ENCODE measurements around the gene MCM3.
A peak's percentile ranks its signal among the peaks of the same experiment; 100 is the strongest.

The MCM3 gene

DNA sequence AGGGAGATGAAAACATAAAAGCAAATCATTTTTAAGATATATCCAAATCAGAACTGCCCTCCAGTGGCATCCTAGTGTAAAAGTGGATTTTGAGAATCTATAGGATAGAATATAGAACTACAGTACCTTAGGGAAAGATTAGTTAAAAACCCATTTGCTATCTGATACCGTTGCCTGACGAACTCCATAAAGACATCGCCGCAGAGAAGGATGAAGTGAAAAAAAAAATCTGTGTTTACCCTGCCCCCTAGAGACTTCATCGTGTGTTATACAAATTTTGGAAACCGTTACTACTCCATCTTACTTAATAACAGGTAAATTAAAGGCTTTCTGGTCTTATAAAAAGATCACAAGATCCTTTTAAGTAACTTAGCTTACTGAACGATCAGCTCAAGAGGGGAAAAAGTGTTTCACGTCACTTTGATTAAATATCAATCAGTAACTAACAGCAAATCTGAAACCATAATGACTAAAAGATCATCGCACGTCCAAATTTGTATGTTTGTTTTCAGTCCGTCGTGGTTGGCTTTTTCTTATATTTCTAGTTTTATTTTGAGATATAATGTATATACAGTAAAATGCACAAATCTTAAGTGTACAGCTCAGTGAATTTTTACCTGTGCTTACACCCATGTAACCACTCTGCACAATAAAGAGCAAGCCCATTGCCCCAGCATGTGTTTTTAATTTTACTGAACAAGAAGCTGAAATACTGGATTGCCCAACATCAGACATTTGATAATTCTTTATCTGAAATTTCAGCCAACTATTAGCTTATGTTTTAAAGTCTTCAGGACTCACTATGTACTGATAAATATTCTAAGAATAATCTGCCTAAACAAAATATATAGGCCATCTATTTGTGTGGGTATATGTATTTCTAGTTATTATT lies 881 bp upstream of the MCM3 start:
- Histone ChIP-seq H3K27ac (ENCODE audit: low read depth, low read length) (no peak overlapping the region), H3K36me3 (ENCODE audit: control insufficient read depth in 5 of 5, insufficient read depth in 5 of 5, low read length in 5 of 5) (peaks cover 13 to 23% (median 22%) of the 10 kb centered on the region in 5 donors), H3K4me3 (ENCODE audit: low read depth in 1 of 5, low read length in 5 of 5) (peak overlapping the region; percentile 81 to 93 (median 88)), H3K9me3 (ENCODE audit: control insufficient read depth in 5 of 5, low read length in 5 of 5) (no peaks in the 10 kb centered on the region), H3K4me1 (ENCODE audit: control insufficient read depth in 5 of 5, insufficient read depth in 5 of 5, low read length in 5 of 5) (peaks cover 5 to 21% (median 19%) of the 10 kb centered on the region in 5 donors), H3K9ac (ENCODE audit: low read length in 5 of 5) (peak overlapping the region in 3 of 5 donors; percentile 44 to 54 (median 44)), H3K27me3 (ENCODE audit: control insufficient read depth in 5 of 5, insufficient read depth in 4 of 5, low read length in 5 of 5) (no peaks in the 10 kb centered on the region)

DNA sequence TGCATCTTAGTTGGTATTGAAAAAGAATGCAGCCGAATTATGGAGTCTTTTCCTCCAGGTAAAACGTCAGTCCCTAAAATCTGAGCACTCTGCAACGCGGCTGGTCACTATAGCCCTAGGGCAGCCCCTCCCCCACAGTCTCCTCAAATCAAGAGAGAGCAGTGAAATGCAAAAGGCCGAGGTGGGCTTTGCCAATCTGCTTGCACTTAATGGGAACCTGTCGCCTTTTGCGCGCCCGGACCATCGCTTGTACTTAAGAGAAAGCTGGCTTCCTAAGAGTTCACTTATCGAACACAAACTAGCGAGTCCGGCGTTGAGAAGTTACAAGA lies 447 bp downstream of the MCM3 start:
- H3K4me3 ChIP-seq (ENCODE audit: low read depth in 1 of 5, low read length in 5 of 5): peak overlapping the region; percentile 81 to 93 (median 88)
- peaks cover 5 to 21% (median 19%) of the 10 kb centered on the region in 5 donors for H3K4me1 ChIP-seq (ENCODE audit: control insufficient read depth in 5 of 5, insufficient read depth in 5 of 5, low read length in 5 of 5)
- peak overlapping the region in 4 of 5 donors; percentile 77 to 88 (median 83) for H3K9ac ChIP-seq (ENCODE audit: low read length in 5 of 5)
- no peaks in the 10 kb centered on the region for H3K9me3 ChIP-seq (ENCODE audit: control insufficient read depth in 5 of 5, low read length in 5 of 5)
- peak overlapping the region; percentile 44 for H3K27ac ChIP-seq (ENCODE audit: low read depth, low read length)
- peaks cover 24 to 35% (median 32%) of the 10 kb centered on the region in 5 donors for H3K36me3 ChIP-seq (ENCODE audit: control insufficient read depth in 5 of 5, insufficient read depth in 5 of 5, low read length in 5 of 5)
- H3K27me3 ChIP-seq (ENCODE audit: control insufficient read depth in 5 of 5, insufficient read depth in 4 of 5, low read length in 5 of 5): no peaks in the 10 kb centered on the region

DNA sequence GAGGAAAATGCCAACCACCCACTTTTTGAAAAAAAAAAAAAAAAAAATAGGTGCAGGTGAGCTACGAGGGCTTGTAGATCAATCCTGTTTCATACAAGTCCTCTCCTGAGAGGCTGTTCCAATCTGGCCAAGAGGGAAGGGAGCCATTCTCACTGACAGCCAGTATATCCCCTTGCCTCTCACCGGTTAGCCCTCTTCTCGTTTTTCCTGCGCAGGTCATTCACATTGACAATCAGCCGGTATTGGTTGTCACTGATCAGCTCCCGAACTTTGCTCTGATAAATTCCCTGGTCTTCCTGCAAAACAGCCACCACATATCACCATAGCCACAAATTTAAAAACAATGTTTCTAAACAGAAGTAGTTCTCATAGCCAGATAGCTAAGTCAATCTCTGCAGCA lies 1.4 kb downstream of the MCM3 start:
- H3K9ac ChIP-seq (ENCODE audit: low read length in 5 of 5): no peak overlapping the region
- no peaks in the 10 kb centered on the region for H3K27me3 ChIP-seq (ENCODE audit: control insufficient read depth in 5 of 5, insufficient read depth in 4 of 5, low read length in 5 of 5)
- H3K9me3 ChIP-seq (ENCODE audit: control insufficient read depth in 5 of 5, low read length in 5 of 5): no peaks in the 10 kb centered on the region
- peaks cover 5 to 21% (median 19%) of the 10 kb centered on the region in 5 donors for H3K4me1 ChIP-seq (ENCODE audit: control insufficient read depth in 5 of 5, insufficient read depth in 5 of 5, low read length in 5 of 5)
- peaks cover 33 to 45% (median 40%) of the 10 kb centered on the region in 5 donors for H3K36me3 ChIP-seq (ENCODE audit: control insufficient read depth in 5 of 5, insufficient read depth in 5 of 5, low read length in 5 of 5)
- H3K27ac ChIP-seq (ENCODE audit: low read depth, low read length): no peak overlapping the region
- H3K4me3 ChIP-seq (ENCODE audit: low read depth in 1 of 5, low read length in 5 of 5): no peak overlapping the region

DNA sequence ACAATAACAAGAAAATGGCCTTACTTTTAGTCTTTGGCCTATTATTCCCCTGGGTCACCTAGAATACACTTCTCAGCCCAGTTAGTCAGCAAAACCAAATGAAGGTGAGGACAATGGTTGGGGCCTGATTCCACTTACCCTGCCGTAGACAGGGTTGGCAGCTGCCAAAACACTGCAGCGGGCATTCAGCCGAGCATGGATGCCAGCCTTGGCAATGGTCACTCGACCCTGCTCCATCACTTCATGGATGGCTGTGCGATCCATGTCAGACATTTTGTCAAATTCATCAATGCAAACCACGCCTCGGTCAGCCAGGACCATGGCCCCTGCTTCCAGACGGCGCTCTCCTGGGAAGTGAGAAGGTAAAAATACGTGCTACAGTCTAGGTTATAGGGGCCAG lies 8.4 kb downstream of the MCM3 start:
- H3K36me3 ChIP-seq (ENCODE audit: control insufficient read depth in 5 of 5, insufficient read depth in 5 of 5, low read length in 5 of 5): peaks cover 47 to 91% (median 74%) of the 10 kb centered on the region in 5 donors

DNA sequence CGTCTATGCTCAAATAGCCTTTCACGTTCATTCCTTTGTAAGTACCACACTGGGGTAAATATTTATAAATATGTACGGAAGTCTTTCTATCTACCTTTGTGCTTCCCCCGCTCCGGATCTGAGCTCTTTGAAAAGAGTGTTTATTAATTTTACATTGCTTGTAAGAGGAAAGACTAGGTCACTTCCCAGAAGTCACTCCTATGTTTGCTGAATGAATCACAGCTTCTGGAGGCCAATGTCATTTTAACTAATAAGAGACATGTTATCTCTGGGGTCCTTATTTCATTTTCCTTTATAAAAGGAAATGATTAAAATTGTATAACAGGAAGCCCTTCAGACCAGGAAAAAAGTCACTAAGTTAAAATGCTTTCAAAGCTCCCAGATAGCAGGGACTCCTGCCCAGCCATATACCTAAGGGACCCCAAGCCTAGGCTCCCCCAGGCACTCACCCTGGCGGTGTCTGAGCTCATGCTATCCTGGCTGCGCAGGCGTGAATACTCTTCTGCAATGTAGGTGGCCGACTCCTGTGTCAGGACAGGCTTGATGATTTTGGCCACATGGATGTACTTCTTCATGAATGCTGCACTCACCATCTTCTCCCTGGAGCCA lies 12.6 kb downstream of the MCM3 start:
- Histone ChIP-seq H3K9me3 (ENCODE audit: control insufficient read depth in 5 of 5, low read length in 5 of 5) (no peaks in the 10 kb centered on the region), H3K27ac (ENCODE audit: low read depth, low read length) (peak overlapping the region; percentile 21), H3K9ac (ENCODE audit: low read length in 5 of 5) (no peak overlapping the region), H3K27me3 (ENCODE audit: control insufficient read depth in 5 of 5, insufficient read depth in 4 of 5, low read length in 5 of 5) (no peaks in the 10 kb centered on the region), H3K4me3 (ENCODE audit: low read depth in 1 of 5, low read length in 5 of 5) (no peak overlapping the region), H3K36me3 (ENCODE audit: control insufficient read depth in 5 of 5, insufficient read depth in 5 of 5, low read length in 5 of 5) (peaks cover 41 to 88% (median 72%) of the 10 kb centered on the region in 5 donors), H3K4me1 (ENCODE audit: control insufficient read depth in 5 of 5, insufficient read depth in 5 of 5, low read length in 5 of 5) (peaks cover 0 to 7% (median 0%) of the 10 kb centered on the region in 5 donors)

More for the DNA sequence above, 8.4 kb downstream of the MCM3 start:
- no peak overlapping the region for H3K4me3 ChIP-seq (ENCODE audit: low read depth in 1 of 5, low read length in 5 of 5)
- no peak overlapping the region for H3K27ac ChIP-seq (ENCODE audit: low read depth, low read length)
- no peaks in the 10 kb centered on the region for H3K9me3 ChIP-seq (ENCODE audit: control insufficient read depth in 5 of 5, low read length in 5 of 5)
- peaks cover 0 to 7% (median 0%) of the 10 kb centered on the region in 5 donors for H3K4me1 ChIP-seq (ENCODE audit: control insufficient read depth in 5 of 5, insufficient read depth in 5 of 5, low read length in 5 of 5)
- H3K9ac ChIP-seq (ENCODE audit: low read length in 5 of 5): no peak overlapping the region
- no peaks in the 10 kb centered on the region for H3K27me3 ChIP-seq (ENCODE audit: control insufficient read depth in 5 of 5, insufficient read depth in 4 of 5, low read length in 5 of 5)

DNA sequence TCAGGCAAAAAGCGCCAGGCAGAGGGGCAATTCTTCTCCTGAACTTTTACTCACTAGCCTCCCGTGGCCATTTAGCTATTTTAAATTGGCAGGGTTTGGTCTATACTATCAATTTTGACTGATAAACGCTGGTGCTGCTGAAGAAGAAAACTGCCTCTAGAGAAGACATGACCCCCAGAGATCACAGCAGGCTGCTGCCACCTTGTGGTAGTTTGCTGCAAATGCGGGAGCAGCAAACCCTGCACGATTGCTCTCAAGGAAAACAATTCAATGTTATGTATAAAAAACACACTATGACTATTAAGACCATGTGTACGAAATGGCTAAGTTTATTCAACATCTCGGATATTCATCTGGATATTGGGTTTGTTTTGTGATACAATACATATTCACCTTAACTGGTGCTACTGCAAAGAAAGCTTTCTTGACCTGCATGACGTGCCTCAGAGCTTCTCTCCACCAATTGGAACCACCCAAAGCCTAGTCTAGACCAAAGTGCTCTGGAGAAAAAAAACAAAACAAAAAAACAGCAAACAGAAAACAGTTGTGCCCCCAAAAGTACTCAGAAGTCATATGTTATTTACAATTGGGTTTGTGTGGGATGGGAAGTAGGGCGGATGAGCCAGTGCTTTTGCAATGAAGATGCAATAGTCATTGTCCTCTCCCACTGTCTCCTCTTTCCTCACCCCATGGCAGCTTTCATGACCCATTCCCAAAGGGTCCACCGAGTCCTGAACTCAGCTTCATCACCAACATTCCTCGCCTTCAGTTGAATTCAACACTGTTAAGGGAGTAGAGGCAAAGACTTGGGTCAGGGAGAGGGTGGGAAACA lies 20.6 kb downstream of the MCM3 start:
- H3K27me3 ChIP-seq (ENCODE audit: control insufficient read depth in 5 of 5, insufficient read depth in 4 of 5, low read length in 5 of 5): no peaks in the 10 kb centered on the region
- no peaks in the 10 kb centered on the region for H3K4me1 ChIP-seq (ENCODE audit: control insufficient read depth in 5 of 5, insufficient read depth in 5 of 5, low read length in 5 of 5)
- no peaks in the 10 kb centered on the region for H3K9me3 ChIP-seq (ENCODE audit: control insufficient read depth in 5 of 5, low read length in 5 of 5)
- H3K36me3 ChIP-seq (ENCODE audit: control insufficient read depth in 5 of 5, insufficient read depth in 5 of 5, low read length in 5 of 5): peaks cover 23 to 56% (median 49%) of the 10 kb centered on the region in 5 donors
- H3K27ac ChIP-seq (ENCODE audit: low read depth, low read length): no peak overlapping the region
- no peak overlapping the region for H3K9ac ChIP-seq (ENCODE audit: low read length in 5 of 5)
- H3K4me3 ChIP-seq (ENCODE audit: low read depth in 1 of 5, low read length in 5 of 5): no peak overlapping the region

DNA sequence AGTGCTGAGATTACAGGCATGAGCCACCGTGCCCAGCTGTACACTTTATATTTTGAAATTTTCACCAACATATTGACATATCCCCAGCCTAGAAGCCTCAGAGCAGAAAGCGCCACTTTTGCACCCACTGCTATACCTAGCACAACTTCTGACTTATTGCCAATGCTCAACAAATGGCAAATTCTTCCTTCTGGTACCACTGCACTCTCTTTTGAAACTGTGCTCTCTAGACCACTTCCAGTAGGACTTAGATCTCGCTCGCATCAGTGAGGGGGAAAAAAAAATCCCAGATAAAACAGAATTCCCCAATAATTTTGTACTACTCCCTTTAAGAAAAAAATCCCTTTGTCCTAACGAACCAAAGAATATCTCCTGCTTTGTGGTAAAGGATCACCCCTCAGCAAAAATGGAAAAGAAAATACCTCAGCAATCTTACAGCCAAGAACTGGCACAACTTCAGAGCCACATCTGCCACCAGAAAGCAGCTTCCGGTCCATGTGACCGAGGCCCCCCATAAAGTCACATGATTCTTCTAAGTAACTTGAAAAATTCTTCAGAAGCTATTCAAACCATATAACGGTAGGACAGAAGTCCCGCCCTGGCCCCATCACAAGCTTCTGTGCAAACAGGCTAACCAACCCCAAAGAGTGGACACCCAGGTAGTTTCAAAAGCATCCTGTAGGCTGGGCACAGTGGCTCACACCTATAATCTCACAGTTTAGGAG lies 21.8 kb downstream of the MCM3 start:
- H3K9me3 ChIP-seq (ENCODE audit: control insufficient read depth in 5 of 5, low read length in 5 of 5): no peaks in the 10 kb centered on the region
- H3K9ac ChIP-seq (ENCODE audit: low read length in 5 of 5): no peak overlapping the region
- peaks cover 0 to 3% (median 0%) of the 10 kb centered on the region in 5 donors for H3K27me3 ChIP-seq (ENCODE audit: control insufficient read depth in 5 of 5, insufficient read depth in 4 of 5, low read length in 5 of 5)
- H3K36me3 ChIP-seq (ENCODE audit: control insufficient read depth in 5 of 5, insufficient read depth in 5 of 5, low read length in 5 of 5): peaks cover 14 to 45% (median 37%) of the 10 kb centered on the region in 5 donors
- no peak overlapping the region for H3K4me3 ChIP-seq (ENCODE audit: low read depth in 1 of 5, low read length in 5 of 5)
- no peaks in the 10 kb centered on the region for H3K4me1 ChIP-seq (ENCODE audit: control insufficient read depth in 5 of 5, insufficient read depth in 5 of 5, low read length in 5 of 5)
- H3K27ac ChIP-seq (ENCODE audit: low read depth, low read length): no peak overlapping the region

DNA sequence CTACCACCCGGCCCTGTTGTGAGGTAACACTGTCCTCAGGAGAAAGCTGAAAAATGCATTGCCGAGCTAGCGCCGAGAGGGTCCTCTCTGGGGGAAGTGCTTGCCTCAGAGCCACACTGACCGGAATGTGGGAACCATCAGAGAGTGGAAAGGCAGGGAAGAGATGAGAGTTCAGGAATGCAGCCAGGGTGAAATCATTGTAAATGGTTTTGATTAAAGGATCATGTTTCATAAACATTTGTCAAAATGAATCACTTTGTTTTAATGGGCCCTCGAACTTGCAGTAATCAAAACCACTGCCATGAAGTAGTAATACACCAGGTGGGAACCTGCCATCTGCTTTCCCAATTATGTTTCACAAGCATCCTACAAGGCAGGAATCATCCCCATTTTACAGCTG lies 23.3 kb downstream of the MCM3 start:
- Histone ChIP-seq H3K4me3 (ENCODE audit: low read depth in 1 of 5, low read length in 5 of 5) (no peak overlapping the region), H3K9me3 (ENCODE audit: control insufficient read depth in 5 of 5, low read length in 5 of 5) (no peaks in the 10 kb centered on the region), H3K4me1 (ENCODE audit: control insufficient read depth in 5 of 5, insufficient read depth in 5 of 5, low read length in 5 of 5) (no peaks in the 10 kb centered on the region), H3K27me3 (ENCODE audit: control insufficient read depth in 5 of 5, insufficient read depth in 4 of 5, low read length in 5 of 5) (peaks cover 0 to 4% (median 0%) of the 10 kb centered on the region in 5 donors), H3K36me3 (ENCODE audit: control insufficient read depth in 5 of 5, insufficient read depth in 5 of 5, low read length in 5 of 5) (peaks cover 8 to 31% (median 26%) of the 10 kb centered on the region in 5 donors), H3K27ac (ENCODE audit: low read depth, low read length) (no peak overlapping the region), H3K9ac (ENCODE audit: low read length in 5 of 5) (no peak overlapping the region)

DNA sequence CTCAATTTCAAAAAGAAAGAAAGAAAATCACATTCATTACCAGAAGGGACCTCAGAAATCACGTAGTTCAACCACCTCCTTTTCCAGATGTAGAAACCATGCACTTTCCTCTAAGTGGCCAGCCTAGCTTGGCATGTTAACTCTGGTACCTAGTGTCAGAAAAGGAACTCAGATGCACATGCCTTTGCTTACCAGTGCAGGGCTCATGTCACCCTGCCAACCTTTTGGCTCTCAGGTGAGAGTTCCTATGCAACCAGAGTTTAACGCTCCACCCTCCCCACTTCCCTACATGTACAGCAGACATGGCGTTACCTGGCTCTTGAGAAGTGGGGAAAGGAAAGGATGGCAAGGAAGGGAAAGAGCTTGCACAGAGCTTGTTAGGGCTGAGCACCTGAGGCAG lies 23.9 kb downstream of the MCM3 start:
- H3K27ac ChIP-seq (ENCODE audit: low read depth, low read length): no peak overlapping the region
- peaks cover 2 to 25% (median 20%) of the 10 kb centered on the region in 5 donors for H3K36me3 ChIP-seq (ENCODE audit: control insufficient read depth in 5 of 5, insufficient read depth in 5 of 5, low read length in 5 of 5)
- peaks cover 0 to 7% (median 2%) of the 10 kb centered on the region in 5 donors for H3K27me3 ChIP-seq (ENCODE audit: control insufficient read depth in 5 of 5, insufficient read depth in 4 of 5, low read length in 5 of 5)
- H3K4me3 ChIP-seq (ENCODE audit: low read depth in 1 of 5, low read length in 5 of 5): no peak overlapping the region
- no peak overlapping the region for H3K9ac ChIP-seq (ENCODE audit: low read length in 5 of 5)
- H3K9me3 ChIP-seq (ENCODE audit: control insufficient read depth in 5 of 5, low read length in 5 of 5): no peaks in the 10 kb centered on the region
- H3K4me1 ChIP-seq (ENCODE audit: control insufficient read depth in 5 of 5, insufficient read depth in 5 of 5, low read length in 5 of 5): no peaks in the 10 kb centered on the region
